CD4-positive, CD25-positive, alpha-beta regulatory T cell (primary cell): ENCODE measurements around the gene TMEM131. TPM values are rescaled to one million over a fixed set of nuclear protein-coding genes. Genes with fewer than 3 reads are reported as not detected.
"Not testable (repeated sequence)": the region's sequence is repeated elsewhere in the genome, so short reads cannot be mapped to it uniquely, and the experiment has no call there.

ENCODE experiments used
- ATAC-seq, 2 donors: fragments of 150-1000 bp; cut with Tn5 transposase; one replicate each; pipeline ENCODE4 v1.10.0; 2021; ENCODE audit warnings: low read depth in 2 of 2, moderate number of reproducible peaks in 2 of 2, moderate library complexity in 1 of 2
- DNase-seq, 3 donors: peaks; one replicate each; pipeline versions ENCODE4 v3.0.0 to v3.0.0-alpha.2; 2012 to 2022; ENCODE audit warnings: mixed read lengths in 1 of 3
- H3K27ac ChIP-seq: one replicate; pipeline ENCODE4 v1.7.0; 2013; ENCODE audit warnings: mild to moderate bottlenecking, low read length; ENCODE audit not compliant: insufficient read depth, poor library complexity, severe bottlenecking
- H3K27me3 ChIP-seq: one replicate; pipeline ENCODE4 v1.7.0; 2013; ENCODE audit warnings: low read length; ENCODE audit not compliant: control insufficient read depth, insufficient read depth
- H3K36me3 ChIP-seq: one replicate; pipeline ENCODE4 v1.7.0; 2013; ENCODE audit warnings: mild to moderate bottlenecking, low read length, moderate library complexity; ENCODE audit not compliant: control insufficient read depth, insufficient read depth
- H3K4me1 ChIP-seq: 2 replicates; pipeline ENCODE4 v1.7.0; 2013; ENCODE audit warnings: mild to moderate bottlenecking, low read length; ENCODE audit not compliant: insufficient read depth, control insufficient read depth, poor library complexity, severe bottlenecking
- H3K4me3 ChIP-seq: one replicate; pipeline ENCODE4 v1.7.0; 2013; ENCODE audit warnings: low read depth, mild to moderate bottlenecking, low read length, moderate library complexity
- H3K9me3 ChIP-seq, 2 experiments: 1 replicate in 1 of 2; 2 replicates in 1 of 2; pipeline ENCODE4 v1.7.0; 2013; ENCODE audit warnings: low read length in 2 of 2, mild to moderate bottlenecking in 1 of 2, moderate library complexity in 1 of 2; ENCODE audit not compliant: control insufficient read depth in 2 of 2
- H3K27ac Mint-ChIP-seq, 3 donors: one replicate each; pipeline ENCODE4 v1.8.0; 2020 to 2022; ENCODE audit warnings: mild to moderate bottlenecking in 3 of 3, mixed read lengths in 3 of 3, moderate library complexity in 2 of 3
- H3K27me3 Mint-ChIP-seq: one replicate; pipeline ENCODE4 v1.8.0; 2022; ENCODE audit warnings: mild to moderate bottlenecking, mixed read lengths
- H3K36me3 Mint-ChIP-seq: one replicate; pipeline ENCODE4 v1.8.0; 2020; ENCODE audit warnings: mixed read lengths
- H3K4me1 Mint-ChIP-seq, 4 donors: one replicate each; pipeline ENCODE4 v1.8.0; 2020 to 2022; ENCODE audit warnings: mixed read lengths in 4 of 4, mild to moderate bottlenecking in 1 of 4
- H3K4me3 Mint-ChIP-seq, 4 donors: one replicate each; pipeline ENCODE4 v1.8.0; 2020 to 2022; ENCODE audit warnings: mild to moderate bottlenecking in 4 of 4, mixed read lengths in 4 of 4, moderate library complexity in 3 of 4
- H3K9me3 Mint-ChIP-seq, 7 donors: one replicate each; pipeline ENCODE4 v1.8.0; 2020 to 2022; ENCODE audit warnings: mixed read lengths in 7 of 7, mild to moderate bottlenecking in 3 of 7, moderate library complexity in 2 of 7
- polyA plus RNA-seq, 4 donors: library from polyadenylated mRNA; unstranded; fragments of 300-500 nt; fragmentation: Illumina TruSeq; gene quantifications; one replicate each; pipeline ENCODE4 v1.2.3, GENCODE V29; 2021
- total RNA-seq: library from RNA; stranded (reverse); gene quantifications from one replicate; pipeline ENCODE4 v1.2.3, GENCODE V29; 2022

TMEM131 gene
- total and polyA plus RNA-seq, 5 donors from 2014 or later, result 6.7 to 34.1 (median 8.0) TPM

DNA sequence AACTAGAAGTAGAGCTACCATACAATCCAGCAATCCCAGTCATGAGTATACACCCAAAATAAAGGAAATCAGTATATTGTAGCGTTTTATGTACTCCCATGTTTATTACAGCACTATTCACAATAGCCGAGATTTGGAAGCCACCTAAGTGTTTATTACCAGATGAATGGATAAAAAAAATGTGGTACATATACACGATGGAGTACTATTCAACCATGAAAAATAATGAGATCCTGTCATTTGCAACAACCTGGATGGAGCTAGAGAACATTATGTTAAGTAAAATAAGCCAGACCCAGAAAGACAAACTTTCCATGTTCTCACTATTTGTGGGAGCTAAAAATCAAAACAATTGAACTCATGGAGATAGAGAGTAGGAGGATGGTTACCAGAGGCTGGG lies 131.9 kb downstream of the TMEM131 start:
- H3K4me3 Mint-ChIP-seq, result no peak overlapping the region
- no peak overlapping the region for H3K4me3 ChIP-seq
- peaks cover 0 to 22% (median 5%) of the 10 kb centered on the region in 7 donors for H3K9me3 Mint-ChIP-seq
- no peak overlapping the region for H3K27ac Mint-ChIP-seq
- no peaks in the 10 kb centered on the region for H3K4me1 ChIP-seq
- peaks cover 8% of the 10 kb centered on the region for H3K36me3 ChIP-seq
- no peak overlapping the region for H3K27ac ChIP-seq
- H3K9me3 ChIP-seq, result no peaks in the 10 kb centered on the region
- ATAC-seq, result no peak
- H3K4me1 Mint-ChIP-seq, result peaks cover 5 to 19% (median 5%) of the 10 kb centered on the region in 4 donors
- no peaks in the 10 kb centered on the region for H3K27me3 ChIP-seq
- peaks cover 44% of the 10 kb centered on the region for H3K36me3 Mint-ChIP-seq
- DNase-seq, result no peak
- H3K27me3 Mint-ChIP-seq, result peaks cover 4% of the 10 kb centered on the region

- no peak overlapping the region for H3K27ac ChIP-seq
- no peaks in the 10 kb centered on the region for H3K9me3 ChIP-seq
- Mint-ChIP-seq H3K9me3 (peaks cover 0 to 20% (median 5%) of the 10 kb centered on the region in 7 donors), H3K36me3 (peaks cover 51% of the 10 kb centered on the region), H3K27ac (no peak overlapping the region), H3K4me1 (peaks cover 6 to 14% (median 10%) of the 10 kb centered on the region in 4 donors), H3K4me3 (no peak overlapping the region), H3K27me3 (peaks cover 2% of the 10 kb centered on the region)
- no peaks in the 10 kb centered on the region for H3K27me3 ChIP-seq
- ATAC-seq (no peak), DNase-seq (no peak)
- H3K36me3 ChIP-seq, result peaks cover 11% of the 10 kb centered on the region
- H3K4me1 ChIP-seq, result no peaks in the 10 kb centered on the region
- H3K4me3 ChIP-seq, result no peak overlapping the region
Observed at GRCh38 chr2:97861177-97861576, 134.6 kb downstream of the TMEM131 start.

DNA sequence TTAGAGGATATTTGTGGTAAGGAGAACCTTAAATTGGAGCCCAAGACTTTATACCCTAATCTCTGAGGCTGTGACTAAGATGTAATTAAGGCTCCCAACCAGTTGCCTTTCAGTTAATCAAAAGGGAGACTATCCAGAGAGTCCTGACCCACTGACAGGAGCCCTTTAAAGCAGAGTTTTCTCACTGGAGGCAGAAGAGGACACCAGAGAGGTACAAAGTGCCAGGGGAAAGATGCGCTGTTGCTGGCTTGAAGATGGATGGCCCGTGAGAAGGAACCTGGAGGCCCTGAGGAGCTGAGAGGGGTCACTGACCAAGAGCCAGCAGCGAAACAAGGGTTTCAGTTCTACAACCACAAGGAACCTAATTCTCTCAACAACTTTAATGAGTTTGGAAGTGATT lies 137.3 kb downstream of the TMEM131 start:
- Mint-ChIP-seq H3K27me3 (no peaks in the 10 kb centered on the region), H3K36me3 (peaks cover 34% of the 10 kb centered on the region), H3K27ac (no peak overlapping the region), H3K4me3 (no peak overlapping the region), H3K4me1 (peaks cover 13 to 19% (median 14%) of the 10 kb centered on the region in 4 donors), H3K9me3 (peaks cover 0 to 7% (median 2%) of the 10 kb centered on the region in 7 donors)
- no peak overlapping the region for H3K27ac ChIP-seq
- ATAC-seq, result no peak
- H3K36me3 ChIP-seq, result peaks cover 11% of the 10 kb centered on the region
- no peaks in the 10 kb centered on the region for H3K27me3 ChIP-seq
- DNase-seq, result no peak
- H3K4me3 ChIP-seq, result no peak overlapping the region
- H3K9me3 ChIP-seq, result no peaks in the 10 kb centered on the region
- H3K4me1 ChIP-seq, result no peaks in the 10 kb centered on the region

DNA sequence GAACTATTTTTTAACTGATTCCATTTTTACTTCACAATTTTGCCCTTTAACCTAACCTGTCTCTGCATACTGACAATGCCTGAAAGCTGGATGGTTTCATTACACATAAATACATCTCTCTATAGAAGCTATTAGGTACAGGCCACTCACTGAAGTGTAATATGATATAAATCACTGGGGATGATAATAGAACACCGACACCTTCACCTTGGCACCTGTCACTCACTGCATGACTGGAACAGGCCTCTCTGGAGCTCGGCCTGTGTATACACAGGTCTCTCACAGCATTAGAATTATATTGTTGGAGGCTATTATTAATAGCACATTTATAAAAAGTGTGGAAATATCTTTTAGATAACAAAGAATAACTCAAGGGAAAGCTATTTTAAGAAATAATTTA lies 138.2 kb downstream of the TMEM131 start:
- Mint-ChIP-seq H3K4me3 (no peak overlapping the region), H3K27me3 (no peaks in the 10 kb centered on the region), H3K9me3 (peaks cover 0 to 5% (median 0%) of the 10 kb centered on the region in 7 donors), H3K27ac (peak overlapping the region in 1 of 3 donors; percentile 32), H3K4me1 (peaks cover 11 to 21% (median 17%) of the 10 kb centered on the region in 4 donors), H3K36me3 (peaks cover 37% of the 10 kb centered on the region)
- Histone ChIP-seq H3K36me3 (peaks cover 7% of the 10 kb centered on the region), H3K9me3 (no peaks in the 10 kb centered on the region), H3K4me1 (no peaks in the 10 kb centered on the region), H3K27me3 (no peaks in the 10 kb centered on the region), H3K4me3 (no peak overlapping the region), H3K27ac (no peak overlapping the region)
- no peak for DNase-seq
- no peak for ATAC-seq

DNA sequence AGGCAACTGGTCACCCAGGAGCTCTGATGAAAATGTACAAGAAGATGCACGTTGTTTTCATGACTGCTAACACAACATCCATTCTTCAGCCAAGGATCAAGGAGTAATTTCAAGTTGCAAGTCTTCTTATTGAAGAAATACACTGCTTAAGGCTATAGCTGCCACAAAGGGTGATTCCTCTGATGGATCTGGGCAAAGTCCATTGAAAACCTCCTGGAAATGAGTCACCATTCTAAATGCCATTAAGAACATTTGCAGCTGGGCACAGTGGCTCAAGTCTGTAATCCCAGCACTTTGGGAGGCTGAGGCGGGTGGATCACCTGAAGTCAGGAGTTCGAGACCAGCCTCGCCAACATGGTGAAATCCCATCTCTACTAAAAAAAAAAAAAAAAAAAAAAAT lies 142.7 kb downstream of the TMEM131 start:
- not testable (repeated sequence) for H3K27ac ChIP-seq, H3K36me3 ChIP-seq, ATAC-seq, H3K27ac Mint-ChIP-seq, H3K9me3 Mint-ChIP-seq, DNase-seq, H3K4me3 ChIP-seq, H3K27me3 Mint-ChIP-seq, H3K27me3 ChIP-seq, H3K4me1 ChIP-seq, H3K9me3 ChIP-seq, H3K4me3 Mint-ChIP-seq
- Mint-ChIP-seq H3K36me3 (peaks cover 26% of the 10 kb centered on the region), H3K4me1 (peaks cover 30 to 49% (median 38%) of the 10 kb centered on the region in 4 donors)

GRCh38 chr2:97851172-97851571 lies 144.6 kb downstream of the TMEM131 start:
- Mint-ChIP-seq H3K4me1 (peaks cover 34 to 50% (median 39%) of the 10 kb centered on the region in 4 donors), H3K27me3 (no peaks in the 10 kb centered on the region), H3K36me3 (peaks cover 19% of the 10 kb centered on the region), H3K4me3 (no peak overlapping the region), H3K27ac (peak overlapping the region in 1 of 3 donors; percentile 3), H3K9me3 (peaks cover 0 to under 1% (median 0%) of the 10 kb centered on the region in 7 donors)
- ATAC-seq, result no peak
- Histone ChIP-seq H3K9me3 (no peaks in the 10 kb centered on the region), H3K4me1 (peaks cover 9% of the 10 kb centered on the region), H3K4me3 (no peak overlapping the region), H3K27ac (no peak overlapping the region), H3K27me3 (no peaks in the 10 kb centered on the region), H3K36me3 (no peaks in the 10 kb centered on the region)
- DNase-seq, result peak in 1 of 3 donors; percentile 19

DNA sequence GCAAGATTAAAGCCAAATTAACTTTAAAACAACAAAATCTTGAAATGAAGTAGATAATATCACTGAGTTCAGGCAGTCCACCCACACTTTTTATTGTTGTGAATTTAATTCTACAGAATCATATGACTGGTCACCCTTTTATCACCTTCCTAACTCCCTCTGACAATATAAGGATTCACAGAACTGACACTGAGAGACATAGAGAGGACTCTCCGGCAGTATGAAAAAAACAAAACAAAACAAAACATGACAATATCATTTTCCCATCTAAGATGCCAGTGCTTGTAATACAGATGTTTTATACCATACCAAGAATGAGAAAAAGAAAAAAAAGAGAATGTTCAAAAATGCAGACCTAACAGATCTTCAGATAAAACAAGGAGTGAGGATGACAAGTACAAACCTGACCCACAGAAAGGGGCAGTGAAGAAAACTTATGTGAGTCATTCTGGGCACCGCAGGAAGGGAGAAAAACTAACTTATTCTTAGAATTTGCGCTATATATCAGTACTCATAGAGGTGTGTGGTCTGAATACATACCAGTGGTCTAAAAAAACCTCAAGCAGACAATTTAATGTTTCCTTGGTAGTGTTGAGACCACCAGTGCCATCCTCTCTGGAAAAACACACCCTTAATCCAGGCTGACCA lies 145.7 kb downstream of the TMEM131 start:
- no peak overlapping the region for H3K4me3 Mint-ChIP-seq
- no peaks in the 10 kb centered on the region for H3K36me3 ChIP-seq
- H3K9me3 Mint-ChIP-seq, result peaks cover 0 to 2% (median 0%) of the 10 kb centered on the region in 7 donors
- H3K27ac Mint-ChIP-seq, result peak overlapping the region in 1 of 3 donors; percentile 4
- H3K36me3 Mint-ChIP-seq, result peaks cover 26% of the 10 kb centered on the region
- H3K4me3 ChIP-seq, result no peak overlapping the region
- DNase-seq (peak in 1 of 3 donors; percentile 40), ATAC-seq (peak in 1 of 2 donors; percentile 28)
- peaks cover 9% of the 10 kb centered on the region for H3K4me1 ChIP-seq
- H3K27me3 Mint-ChIP-seq, result no peaks in the 10 kb centered on the region
- peaks cover 34 to 56% (median 41%) of the 10 kb centered on the region in 4 donors for H3K4me1 Mint-ChIP-seq
- no peaks in the 10 kb centered on the region for H3K9me3 ChIP-seq
- H3K27ac ChIP-seq, result no peak overlapping the region
- no peaks in the 10 kb centered on the region for H3K27me3 ChIP-seq

- Histone ChIP-seq H3K27ac (no peak overlapping the region), H3K27me3 (no peaks in the 10 kb centered on the region), H3K4me1 (peaks cover 9% of the 10 kb centered on the region), H3K36me3 (no peaks in the 10 kb centered on the region), H3K4me3 (no peak overlapping the region), H3K9me3 (no peaks in the 10 kb centered on the region)
- Mint-ChIP-seq H3K4me3 (no peak overlapping the region), H3K27me3 (no peaks in the 10 kb centered on the region), H3K27ac (no peak overlapping the region), H3K4me1 (peaks cover 34 to 47% (median 36%) of the 10 kb centered on the region in 4 donors), H3K9me3 (peaks cover 0 to 2% (median 0%) of the 10 kb centered on the region in 7 donors), H3K36me3 (peaks cover 21% of the 10 kb centered on the region)
- no peak for ATAC-seq
- DNase-seq, result no peak
Observed at GRCh38 chr2:97848306-97848705, 147.4 kb downstream of the TMEM131 start.
